CD4-positive, alpha-beta T cell (primary cell): ENCODE results near the gene SORL1. TPM values are rescaled to one million over a fixed set of nuclear protein-coding genes. Genes with fewer than 3 reads are reported as not detected.

Experiments used
- ATAC-seq: fragments of 200-7000 bp; cut with Tn5 transposase; one replicate; pipeline ENCODE4 v1.10.0; 2022; ENCODE audit warnings: mild to moderate bottlenecking; ENCODE audit not compliant: poor library complexity
- CTCF ChIA-PET: fragments of 350-600 bp; sonication (Branson Sonifier 250); formaldehyde crosslinking; loops from one replicate; lab custom pipeline; 2021; ENCODE audit warnings: antibody characterized with exemption, inconsistent platforms; lab: Charles Lee
- POLR2A ChIA-PET: fragments of 350-600 bp; sonication (Branson Sonifier 250); formaldehyde crosslinking; loops from one replicate; lab custom pipeline; 2021; ENCODE audit warnings: antibody characterized with exemption, inconsistent platforms; lab: Charles Lee
- DNase-seq, 14 experiments: peaks; one replicate each; pipeline ENCODE4 v3.0.0-alpha.2; 2013 to 2020; ENCODE audit warnings: mixed read lengths in 2 of 14
- H3K27ac ChIP-seq, 2 donors: one replicate each; pipeline versions ENCODE4 v1.5.1 to v1.7.0; 2013; ENCODE audit warnings: low read length in 2 of 2, low read depth in 1 of 2, mild to moderate bottlenecking in 1 of 2
- H3K27me3 ChIP-seq, 2 experiments: 1 replicate in 1 of 2; 2 replicates in 1 of 2; pipeline versions ENCODE4 v1.6.1 to v1.7.0; 2013; ENCODE audit warnings: low read length in 2 of 2, control low read depth in 1 of 2, mild to moderate bottlenecking in 1 of 2, moderate library complexity in 1 of 2; ENCODE audit not compliant: insufficient read depth in 2 of 2, control insufficient read depth in 1 of 2
- H3K36me3 ChIP-seq: one replicate; pipeline ENCODE4 v1.6.1; 2013; ENCODE audit warnings: low read length, control low read depth; ENCODE audit not compliant: insufficient read depth
- H3K4me1 ChIP-seq: one replicate; pipeline ENCODE4 v1.6.1; 2013; ENCODE audit warnings: low read length, control low read depth; ENCODE audit not compliant: insufficient read depth
- H3K4me3 ChIP-seq: one replicate; pipeline ENCODE4 v1.5.1; 2013; ENCODE audit warnings: mild to moderate bottlenecking, low read length, moderate library complexity
- H3K9me3 ChIP-seq, 2 experiments: 1 replicate in 1 of 2; 2 replicates in 1 of 2; pipeline versions ENCODE4 v1.6.1 to v1.7.0; 2013; ENCODE audit warnings: low read length in 2 of 2, mild to moderate bottlenecking in 2 of 2, control low read depth in 1 of 2, moderate library complexity in 1 of 2; ENCODE audit not compliant: control insufficient read depth in 1 of 2, insufficient read depth in 1 of 2
- H3K27ac Mint-ChIP-seq: one replicate; pipeline ENCODE4 v1.8.0; 2020; ENCODE audit warnings: mixed read lengths
- H3K27me3 Mint-ChIP-seq: one replicate; pipeline ENCODE4 v1.8.0; 2021; ENCODE audit warnings: mixed read lengths
- H3K36me3 Mint-ChIP-seq: one replicate; pipeline ENCODE4 v1.8.0; 2021; ENCODE audit warnings: low read depth, mixed read lengths
- H3K4me1 Mint-ChIP-seq: one replicate; pipeline ENCODE4 v1.8.0; 2021; ENCODE audit warnings: low read depth, mixed read lengths
- H3K4me3 Mint-ChIP-seq: one replicate; pipeline ENCODE4 v1.8.0; 2020; ENCODE audit warnings: mild to moderate bottlenecking, mixed read lengths
- H3K9me3 Mint-ChIP-seq: one replicate; pipeline ENCODE4 v1.8.0; 2020; ENCODE audit warnings: mixed read lengths
- intact Hi-C, 2 experiments: fragments of 100-400 bp; cut with DNase I in 1 of 2; cut with micrococcal nuclease in 1 of 2; formaldehyde crosslinking; loops; one replicate each; pipeline versions ENCODE4 v1.15.1 to v1.9.0; 2023 to 2025; cut with DNase I, micrococcal nuclease
- polyA plus RNA-seq, 2 donors: library from polyadenylated mRNA; unstranded; fragments of 120-200 nt; gene quantifications; one replicate each; pipeline ENCODE4 v1.2.1, GENCODE V29; 2013
- total RNA-seq, 174 experiments: library from RNA in 2 of 174; stranded (reverse) in 2 of 174; gene quantifications; one replicate each; pipeline ENCODE4 v1.2.3 and lab custom pipeline; 2021 to 2026
- TF ChIP-seq, protein P1 (sequence below): fragments of 200-600 bp; IDR thresholded peaks from one replicate; pipeline ENCODE4 v1.8.0; 2022; ENCODE audit warnings: antibody characterized with exemption, mild to moderate bottlenecking

The SORL1 gene, protein sequence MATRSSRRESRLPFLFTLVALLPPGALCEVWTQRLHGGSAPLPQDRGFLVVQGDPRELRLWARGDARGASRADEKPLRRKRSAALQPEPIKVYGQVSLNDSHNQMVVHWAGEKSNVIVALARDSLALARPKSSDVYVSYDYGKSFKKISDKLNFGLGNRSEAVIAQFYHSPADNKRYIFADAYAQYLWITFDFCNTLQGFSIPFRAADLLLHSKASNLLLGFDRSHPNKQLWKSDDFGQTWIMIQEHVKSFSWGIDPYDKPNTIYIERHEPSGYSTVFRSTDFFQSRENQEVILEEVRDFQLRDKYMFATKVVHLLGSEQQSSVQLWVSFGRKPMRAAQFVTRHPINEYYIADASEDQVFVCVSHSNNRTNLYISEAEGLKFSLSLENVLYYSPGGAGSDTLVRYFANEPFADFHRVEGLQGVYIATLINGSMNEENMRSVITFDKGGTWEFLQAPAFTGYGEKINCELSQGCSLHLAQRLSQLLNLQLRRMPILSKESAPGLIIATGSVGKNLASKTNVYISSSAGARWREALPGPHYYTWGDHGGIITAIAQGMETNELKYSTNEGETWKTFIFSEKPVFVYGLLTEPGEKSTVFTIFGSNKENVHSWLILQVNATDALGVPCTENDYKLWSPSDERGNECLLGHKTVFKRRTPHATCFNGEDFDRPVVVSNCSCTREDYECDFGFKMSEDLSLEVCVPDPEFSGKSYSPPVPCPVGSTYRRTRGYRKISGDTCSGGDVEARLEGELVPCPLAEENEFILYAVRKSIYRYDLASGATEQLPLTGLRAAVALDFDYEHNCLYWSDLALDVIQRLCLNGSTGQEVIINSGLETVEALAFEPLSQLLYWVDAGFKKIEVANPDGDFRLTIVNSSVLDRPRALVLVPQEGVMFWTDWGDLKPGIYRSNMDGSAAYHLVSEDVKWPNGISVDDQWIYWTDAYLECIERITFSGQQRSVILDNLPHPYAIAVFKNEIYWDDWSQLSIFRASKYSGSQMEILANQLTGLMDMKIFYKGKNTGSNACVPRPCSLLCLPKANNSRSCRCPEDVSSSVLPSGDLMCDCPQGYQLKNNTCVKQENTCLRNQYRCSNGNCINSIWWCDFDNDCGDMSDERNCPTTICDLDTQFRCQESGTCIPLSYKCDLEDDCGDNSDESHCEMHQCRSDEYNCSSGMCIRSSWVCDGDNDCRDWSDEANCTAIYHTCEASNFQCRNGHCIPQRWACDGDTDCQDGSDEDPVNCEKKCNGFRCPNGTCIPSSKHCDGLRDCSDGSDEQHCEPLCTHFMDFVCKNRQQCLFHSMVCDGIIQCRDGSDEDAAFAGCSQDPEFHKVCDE (N-terminal part only)
- total RNA-seq (100 to 1,000 TPM; 235 to 241 TPM), total RNA-seq (lab: John Stamatoyannopoulos, UW) (78.2 to 2,794 (median 705) reads per million in 172 experiments)
- 134 TPM for polyA plus RNA-seq (2013, experiment 1 of 2)
- polyA plus RNA-seq (2013, experiment 2 of 2): 148 TPM

DNA sequence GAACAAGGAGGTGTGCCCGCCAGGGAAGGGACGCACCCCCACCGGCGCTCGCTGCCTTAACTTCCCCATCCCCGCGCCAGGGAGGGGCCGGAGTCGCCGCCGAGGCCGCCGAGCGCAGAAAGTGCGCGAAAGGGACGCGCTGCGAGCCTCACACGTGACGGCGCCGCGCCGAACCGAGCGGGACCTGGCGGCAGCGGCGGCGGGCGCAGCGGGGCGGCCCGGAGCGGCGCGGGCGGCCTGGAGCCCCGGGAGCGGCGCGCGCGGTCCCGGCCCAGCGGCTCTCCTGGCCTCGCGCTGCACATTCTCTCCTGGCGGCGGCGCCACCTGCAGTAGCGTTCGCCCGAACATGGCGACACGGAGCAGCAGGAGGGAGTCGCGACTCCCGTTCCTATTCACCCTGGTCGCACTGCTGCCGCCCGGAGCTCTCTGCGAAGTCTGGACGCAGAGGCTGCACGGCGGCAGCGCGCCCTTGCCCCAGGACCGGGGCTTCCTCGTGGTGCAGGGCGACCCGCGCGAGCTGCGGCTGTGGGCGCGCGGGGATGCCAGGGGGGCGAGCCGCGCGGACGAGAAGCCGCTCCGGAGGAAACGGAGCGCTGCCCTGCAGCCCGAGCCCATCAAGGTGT lies at the start of gene SORL1:
Gene SORL1, plus strand, starts transcription at position 329 of the 623 bp plus-strand sequence. Its CDS starts 18 bp downstream, at position 347.
- H3K36me3 ChIP-seq: peaks cover 17% of the 10 kb centered on the region
- Mint-ChIP-seq H3K36me3 (peaks cover 71% of the 10 kb centered on the region), H3K4me1 (peaks cover 87% of the 10 kb centered on the region), H3K4me3 (peak within 1 kb of the TSS; percentile 95), H3K27me3 (no peaks in the 10 kb centered on the region), H3K27ac (peak within 1 kb of the TSS; percentile 93), H3K9me3 (no peaks in the 10 kb centered on the region)
- peak within 1 kb of the TSS; percentile 68 to 88 for H3K27ac ChIP-seq
- CTCF ChIA-PET: interaction anchor here (0.9 to 4.8 kb wide), 9 partner anchors 9 to 128 kb away, joined by 3 to 75 read pairs (median 4); no protein-coding TSS in a partner anchor
- H3K9me3 ChIP-seq: peaks cover 0 to 9% of the 10 kb centered on the region in 2 experiments
- DNase-seq (peak; percentile 64 to 89 (median 76)), ATAC-seq (peak; percentile 57)
- peaks cover 81% of the 10 kb centered on the region for H3K4me1 ChIP-seq
- H3K27me3 ChIP-seq: no peaks in the 10 kb centered on the region
- intact Hi-C loops: loop anchor here (1.0 to 10.0 kb wide), 9 partner anchors 16 to 143 kb away; no protein-coding TSS in a partner anchor
- TF ChIP-seq, protein P1, sequence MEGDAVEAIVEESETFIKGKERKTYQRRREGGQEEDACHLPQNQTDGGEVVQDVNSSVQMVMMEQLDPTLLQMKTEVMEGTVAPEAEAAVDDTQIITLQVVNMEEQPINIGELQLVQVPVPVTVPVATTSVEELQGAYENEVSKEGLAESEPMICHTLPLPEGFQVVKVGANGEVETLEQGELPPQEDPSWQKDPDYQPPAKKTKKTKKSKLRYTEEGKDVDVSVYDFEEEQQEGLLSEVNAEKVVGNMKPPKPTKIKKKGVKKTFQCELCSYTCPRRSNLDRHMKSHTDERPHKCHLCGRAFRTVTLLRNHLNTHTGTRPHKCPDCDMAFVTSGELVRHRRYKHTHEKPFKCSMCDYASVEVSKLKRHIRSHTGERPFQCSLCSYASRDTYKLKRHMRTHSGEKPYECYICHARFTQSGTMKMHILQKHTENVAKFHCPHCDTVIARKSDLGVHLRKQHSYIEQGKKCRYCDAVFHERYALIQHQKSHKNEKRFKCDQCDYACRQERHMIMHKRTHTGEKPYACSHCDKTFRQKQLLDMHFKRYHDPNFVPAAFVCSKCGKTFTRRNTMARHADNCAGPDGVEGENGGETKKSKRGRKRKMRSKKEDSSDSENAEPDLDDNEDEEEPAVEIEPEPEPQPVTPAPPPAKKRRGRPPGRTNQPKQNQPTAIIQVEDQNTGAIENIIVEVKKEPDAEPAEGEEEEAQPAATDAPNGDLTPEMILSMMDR: peak; percentile 53
- H3K4me3 ChIP-seq: peak within 1 kb of the TSS; percentile 90
- POLR2A ChIA-PET: interaction anchor here (0.6 to 10.6 kb wide), 35 partner anchors 7 to 1610 kb away, joined by 3 to 326 read pairs (median 6); partner anchors contain the start of genes HSPA8 and SC5D

DNA sequence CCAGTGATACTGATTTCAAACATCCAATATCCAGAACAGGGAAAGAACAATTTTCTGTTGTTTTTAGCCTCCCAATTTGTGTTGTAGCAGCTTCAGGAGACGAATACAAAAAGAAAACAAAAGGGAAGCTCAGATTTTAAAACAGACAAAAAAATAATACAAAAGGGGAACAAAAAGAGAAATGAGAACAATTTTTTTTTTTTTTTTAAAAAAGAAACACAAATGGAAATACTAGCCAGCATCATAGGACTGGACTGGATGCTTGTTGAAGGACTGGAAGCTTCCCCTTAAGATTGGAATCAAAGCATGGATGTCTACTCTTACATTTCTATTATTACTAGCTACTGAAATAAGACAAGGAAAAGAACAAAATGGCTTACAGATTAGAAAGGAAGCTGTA lies 46.5 kb upstream of the SORL1 start:
- no peak overlapping the region for H3K4me3 ChIP-seq

More for the DNA sequence above, 46.5 kb upstream of the SORL1 start:
- Histone ChIP-seq H3K27ac (no peak overlapping the region), H3K27me3 (no peaks in the 10 kb centered on the region), H3K9me3 (peaks cover 0 to 5% of the 10 kb centered on the region in 2 experiments), H3K4me1 (no peaks in the 10 kb centered on the region), H3K36me3 (no peaks in the 10 kb centered on the region)
- H3K9me3 Mint-ChIP-seq: no peaks in the 10 kb centered on the region
- POLR2A ChIA-PET: interaction anchor here (0.6 to 2.4 kb wide), 3 partner anchors 12 to 46 kb away, joined by 3 to 6 read pairs (median 5); no protein-coding TSS in a partner anchor
- intact Hi-C loops: no loop called here
- H3K27ac Mint-ChIP-seq: no peak overlapping the region
- no peak overlapping the region for H3K4me3 Mint-ChIP-seq
- CTCF ChIA-PET: interaction anchor here (0.8 to 1.0 kb wide), 2 partner anchors 10 to 15 kb away, joined by 3 to 4 read pairs; no protein-coding TSS in a partner anchor
- no peak for DNase-seq
- no peaks in the 10 kb centered on the region for H3K27me3 Mint-ChIP-seq
- H3K4me1 Mint-ChIP-seq: no peaks in the 10 kb centered on the region
- TF ChIP-seq, protein P1: no peak
- ATAC-seq: no peak
- H3K36me3 Mint-ChIP-seq: no peaks in the 10 kb centered on the region
